ENCODE data around the gene NCOA3. TPM values are rescaled to one million over a fixed set of nuclear protein-coding genes. Genes with fewer than 3 reads are reported as not detected.

The NCOA3 gene
- total RNA-seq, 3 donors from 2014 or later = 22.8 to 28.8 (median 24.7) TPM

- H3K4me1 ChIP-seq (ENCODE audit: low read depth) = no peaks in the 10 kb centered on the region
- H3K9me3 ChIP-seq = peaks cover 15% of the 10 kb centered on the region
- TF ChIP-seq CTCF (IDR thresholded peaks at IDR 0.05) = no peak
- intact Hi-C loops (cut with DNase I, micrococcal nuclease) = no loop called here
- DNase-seq (no peak), ATAC-seq (no peak)
- H3K4me3 ChIP-seq = no peak overlapping the region
- H3K36me3 ChIP-seq (ENCODE audit: low read depth) = no peaks in the 10 kb centered on the region
Observed at GRCh38 chr20:47691625-47692024, 189.9 kb downstream of the NCOA3 start.

- ATAC-seq (no peak), DNase-seq (no peak)
- H3K9me3 ChIP-seq = peaks cover 15% of the 10 kb centered on the region
- no peak for TF ChIP-seq CTCF (IDR thresholded peaks at IDR 0.05)
- H3K4me3 ChIP-seq = no peak overlapping the region
- intact Hi-C loops (cut with DNase I, micrococcal nuclease) = no loop called here
- H3K4me1 ChIP-seq (ENCODE audit: low read depth) = no peaks in the 10 kb centered on the region
- no peaks in the 10 kb centered on the region for H3K36me3 ChIP-seq (ENCODE audit: low read depth)
Observed at GRCh38 chr20:47694021-47694818, 192.5 kb downstream of the NCOA3 start.

GRCh38 chr20:47696856-47697255 lies 195.2 kb downstream of the NCOA3 start:
- DNase-seq = no peak
- intact Hi-C loops (cut with DNase I, micrococcal nuclease) = no loop called here
- no peaks in the 10 kb centered on the region for H3K4me1 ChIP-seq (ENCODE audit: low read depth)
- no peak overlapping the region for H3K4me3 ChIP-seq
- peaks cover 7% of the 10 kb centered on the region for H3K9me3 ChIP-seq
- no peak for ATAC-seq
- no peaks in the 10 kb centered on the region for H3K36me3 ChIP-seq (ENCODE audit: low read depth)
- TF ChIP-seq CTCF (IDR thresholded peaks at IDR 0.05) = no peak

- DNase-seq (no peak), ATAC-seq (no peak)
- no peak for TF ChIP-seq CTCF (IDR thresholded peaks at IDR 0.05)
- H3K4me1 ChIP-seq (ENCODE audit: low read depth) = no peaks in the 10 kb centered on the region
- no peaks in the 10 kb centered on the region for H3K36me3 ChIP-seq (ENCODE audit: low read depth)
- no peak overlapping the region for H3K4me3 ChIP-seq
- no peaks in the 10 kb centered on the region for H3K9me3 ChIP-seq
- intact Hi-C loops (cut with DNase I, micrococcal nuclease) = no loop called here
Observed at GRCh38 chr20:47698142-47698541, 196.5 kb downstream of the NCOA3 start.

- ATAC-seq = no peak
- TF ChIP-seq CTCF (IDR thresholded peaks at IDR 0.05) = no peak
Observed at GRCh38 chr20:47699818-47700217, 198.1 kb downstream of the NCOA3 start.

More at GRCh38 chr20:47699818-47700217, 198.1 kb downstream of the NCOA3 start:
- Histone ChIP-seq H3K9me3 (no peaks in the 10 kb centered on the region), H3K4me1 (ENCODE audit: low read depth) (no peaks in the 10 kb centered on the region), H3K36me3 (ENCODE audit: low read depth) (no peaks in the 10 kb centered on the region), H3K4me3 (no peak overlapping the region)
- no peak for DNase-seq
- intact Hi-C loops (cut with DNase I, micrococcal nuclease) = no loop called here

Measured in mucosa of descending colon (tissue), 3 donors.